Measurements from ENCODE around the gene ZNF76.

- no peak for TF ChIP-seq MXI1 (conservative IDR thresholded peaks at IDR 0.05; ENCODE audit: poor library complexity, severe bottlenecking)
- TF ChIP-seq EP300 (conservative IDR thresholded peaks at IDR 0.05; ENCODE audit: poor library complexity, severe bottlenecking), result no peak
- no peak for TF ChIP-seq CTCF (IDR thresholded peaks at IDR 0.05; ENCODE audit: poor library complexity, severe bottlenecking)
- no peak for TF ChIP-seq POLR2AphosphoS5 (IDR thresholded peaks at IDR 0.05)
Observed at GRCh38 chr6:35312807-35313206, 53.3 kb downstream of the ZNF76 start.
